Amygdala (tissue), 56 donors: ENCODE measurements around the gene RAB33B.
"Not testable (repeated sequence)": the region's sequence is repeated elsewhere in the genome, so short reads cannot be mapped to it uniquely, and the experiment has no call there.

ENCODE experiments used
- DNase-seq, 56 donors: peaks; one replicate each; lab custom pipeline; 2025; lab: John Stamatoyannopoulos, UW

RAB33B gene

DNA sequence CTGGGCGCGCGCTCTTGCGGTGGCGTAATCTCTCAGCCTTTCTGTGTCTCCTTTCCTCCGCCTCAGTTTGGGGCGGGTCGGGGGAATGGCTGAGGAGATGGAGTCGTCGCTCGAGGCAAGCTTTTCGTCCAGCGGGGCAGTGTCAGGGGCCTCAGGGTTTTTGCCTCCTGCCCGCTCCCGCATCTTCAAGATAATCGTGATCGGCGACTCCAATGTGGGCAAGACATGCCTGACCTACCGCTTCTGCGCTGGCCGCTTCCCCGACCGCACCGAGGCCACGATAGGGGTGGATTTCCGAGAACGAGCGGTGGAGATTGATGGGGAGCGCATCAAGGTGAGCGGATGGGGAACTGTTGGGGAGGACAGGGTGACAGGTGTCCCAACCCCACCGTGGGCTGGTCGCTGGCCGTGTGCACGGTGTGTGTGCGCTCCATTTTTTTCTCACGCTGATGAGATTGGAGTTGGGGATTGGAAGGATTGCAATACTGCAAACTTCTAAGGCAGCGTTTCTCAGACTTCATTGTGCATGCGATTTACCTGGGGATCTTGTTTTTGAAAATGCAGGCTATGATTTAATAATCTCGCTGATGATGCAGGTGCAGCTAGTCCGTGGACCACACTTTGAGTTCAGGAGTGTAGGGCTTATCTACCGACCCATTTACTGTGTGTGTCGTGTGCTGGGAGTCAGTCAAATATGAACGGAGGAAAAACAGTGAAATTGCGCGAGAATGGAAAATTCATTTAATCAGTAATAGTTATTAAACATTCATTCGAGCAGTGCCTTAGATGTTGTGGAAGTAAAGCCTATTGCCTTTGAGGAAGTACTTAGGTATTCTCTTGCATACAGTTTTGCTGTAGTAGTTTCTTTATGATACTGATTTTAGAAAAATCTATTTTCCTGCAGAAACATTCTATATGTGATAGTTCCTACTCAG, at the start of gene RAB33B:
Gene RAB33B, plus strand, starts transcription at position 11 of the 935 bp plus-strand sequence. Its CDS starts 75 bp downstream, at position 86.
- DNase-seq = peak in 4 of 56 donors; percentile 43 to 66 (median 53)

DNA sequence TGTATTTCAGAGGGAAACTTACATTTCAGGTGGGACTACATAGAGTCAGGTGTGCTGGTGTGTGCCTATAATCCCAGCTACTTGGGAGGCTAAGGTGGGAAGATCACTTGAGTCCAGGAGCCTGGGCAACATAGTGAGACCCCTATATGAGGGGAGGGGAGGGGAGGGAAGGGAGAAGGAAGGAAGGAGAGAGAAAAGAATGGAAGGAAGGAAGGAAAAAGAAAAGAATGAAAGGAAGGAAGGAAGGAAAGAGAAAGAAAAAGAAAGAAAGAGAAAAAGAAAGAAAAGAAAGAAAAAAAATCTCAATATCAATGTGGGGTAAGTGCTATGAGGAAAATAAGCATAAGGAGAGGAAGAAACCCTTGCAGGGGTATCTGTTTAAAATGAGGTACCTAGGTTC, 43.6 kb upstream of the RAB33B start:
- DNase-seq = no peak

DNA sequence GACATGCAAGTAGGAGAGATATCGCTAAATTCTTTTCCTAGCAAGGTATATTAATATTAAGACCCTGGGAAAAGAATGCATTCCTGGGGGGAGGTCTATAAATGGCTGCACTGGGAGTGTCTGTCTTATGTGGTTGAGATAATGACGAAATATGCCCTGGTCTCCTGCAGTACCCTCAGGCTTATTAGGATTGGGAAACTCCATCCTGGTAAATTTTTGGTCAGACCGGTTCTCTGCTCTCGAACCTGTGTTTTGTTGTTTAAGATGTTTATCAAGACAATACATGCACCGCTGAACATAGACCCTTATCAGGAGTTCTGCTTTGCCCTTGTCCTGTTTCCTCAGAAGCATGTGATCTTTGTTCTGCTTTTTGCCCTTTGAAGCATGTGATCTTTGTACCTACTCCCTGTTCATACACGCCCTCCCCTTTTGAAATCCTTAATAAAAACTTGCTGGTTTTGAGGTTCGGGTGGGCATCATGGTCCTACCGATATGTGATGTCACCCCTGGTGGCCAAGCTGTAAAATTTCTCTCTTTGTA, 39.2 kb upstream of the RAB33B start:
- not testable (repeated sequence) for DNase-seq

DNA sequence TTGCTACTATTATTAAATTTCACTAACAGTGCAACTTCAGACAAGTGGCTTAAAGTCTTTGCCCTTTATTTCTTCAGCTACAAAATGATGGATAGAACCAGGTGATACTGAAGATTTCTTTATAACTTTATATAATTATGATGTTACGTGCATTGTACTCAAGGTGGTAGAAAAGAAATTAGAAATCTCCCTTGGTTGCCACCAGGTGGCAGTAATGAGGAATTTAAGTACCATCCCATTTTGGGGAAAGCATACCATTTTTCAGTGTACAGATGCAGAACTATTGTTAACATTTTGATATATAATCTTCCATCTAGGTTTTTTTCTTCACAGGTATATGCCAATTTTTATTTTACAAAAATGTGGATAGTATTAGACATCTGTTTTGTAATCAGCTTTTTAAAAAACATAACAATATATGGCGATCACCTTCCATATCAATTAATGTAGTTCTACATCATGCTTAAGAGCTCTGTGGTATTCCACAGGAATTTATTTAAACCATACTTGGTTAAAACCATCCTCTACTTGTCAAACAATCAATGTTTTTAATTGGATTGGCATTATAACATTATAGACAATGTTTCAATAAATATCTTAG, 37.7 kb upstream of the RAB33B start:
- no peak for DNase-seq

DNA sequence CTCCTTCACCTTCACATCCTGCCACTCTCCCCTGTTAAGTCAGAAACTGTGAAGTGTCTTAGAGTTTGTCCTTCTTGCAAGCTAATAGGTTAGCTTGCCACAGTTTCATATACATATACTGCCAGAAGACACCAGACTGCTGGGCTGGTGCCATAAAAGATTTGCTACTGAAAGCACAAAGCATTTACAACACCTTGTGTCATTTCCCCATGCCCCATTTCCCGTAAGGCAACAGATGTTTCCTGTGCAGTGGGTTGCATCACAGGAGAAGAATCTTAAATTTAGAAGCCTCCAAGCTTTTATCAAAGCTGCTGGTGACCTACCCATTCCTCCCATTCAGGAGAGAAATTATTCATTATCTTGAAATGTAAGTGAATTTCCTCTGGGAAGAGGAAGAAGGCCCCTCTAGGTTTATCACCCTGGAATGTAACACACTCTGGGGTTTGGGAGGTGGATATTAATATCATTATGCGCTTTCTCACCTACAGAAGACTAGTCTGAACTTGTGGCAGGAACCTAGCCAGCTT, 34.5 kb upstream of the RAB33B start:
- DNase-seq = peak in 29 of 56 donors; percentile 2 to 65 (median 10)

DNA sequence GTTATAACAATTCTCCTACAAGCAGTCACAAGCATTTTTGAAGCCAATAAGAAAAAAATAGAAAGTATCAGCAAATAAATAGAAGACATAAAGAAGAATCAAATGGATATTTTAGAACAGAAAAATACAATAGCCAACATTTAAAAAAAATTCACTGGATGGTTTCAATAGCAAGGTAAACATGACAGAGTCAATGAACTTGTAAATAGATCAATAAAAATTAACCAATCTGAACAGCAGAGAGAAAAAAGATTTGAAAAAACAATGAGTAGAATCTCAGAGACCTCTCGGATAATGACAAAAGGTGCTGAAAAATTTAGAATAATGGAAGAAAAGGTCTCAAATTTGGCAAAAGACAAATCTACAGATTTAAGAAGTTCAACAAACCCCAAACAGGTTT, 33.3 kb upstream of the RAB33B start:
- no peak for DNase-seq

DNA sequence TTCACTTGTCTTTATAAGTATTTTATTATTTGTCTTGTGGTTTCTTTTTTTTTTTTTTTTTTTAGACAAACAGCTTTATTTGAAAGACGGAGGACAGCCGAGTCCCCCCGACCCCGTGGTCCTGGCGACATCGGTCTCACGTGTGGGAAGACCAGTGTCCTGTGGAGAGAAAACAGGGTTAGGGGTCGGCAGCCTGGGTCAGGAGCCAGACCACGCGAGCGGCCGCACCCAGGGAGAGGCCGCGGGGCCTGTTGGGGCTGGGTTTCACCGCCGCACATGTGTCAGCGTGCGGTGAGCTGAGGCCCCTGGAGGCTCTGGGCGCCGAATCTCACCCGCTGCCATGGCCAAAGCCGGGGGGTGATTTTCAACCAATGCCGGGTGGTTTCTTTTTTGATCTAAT, 17.8 kb upstream of the RAB33B start:
- DNase-seq = no peak

DNA sequence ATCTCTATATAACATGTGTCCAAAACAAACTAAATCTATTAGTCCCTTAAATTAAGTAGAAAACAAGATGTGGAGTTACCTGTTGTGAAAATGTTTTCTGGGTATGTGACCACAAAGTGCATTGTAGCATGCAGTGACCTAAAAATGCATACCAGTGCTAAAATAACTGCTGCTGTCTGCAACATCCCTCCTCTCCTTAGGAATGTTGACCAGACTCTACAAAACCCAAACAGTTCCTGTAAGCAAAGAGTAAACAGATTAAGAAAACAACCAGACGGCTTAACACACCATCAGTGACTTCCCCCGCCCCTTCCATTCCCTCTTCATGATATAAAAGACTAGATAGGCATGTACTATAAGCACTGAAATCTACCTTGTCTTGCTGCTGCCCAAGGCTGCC, 15.8 kb upstream of the RAB33B start:
- no peak for DNase-seq

DNA sequence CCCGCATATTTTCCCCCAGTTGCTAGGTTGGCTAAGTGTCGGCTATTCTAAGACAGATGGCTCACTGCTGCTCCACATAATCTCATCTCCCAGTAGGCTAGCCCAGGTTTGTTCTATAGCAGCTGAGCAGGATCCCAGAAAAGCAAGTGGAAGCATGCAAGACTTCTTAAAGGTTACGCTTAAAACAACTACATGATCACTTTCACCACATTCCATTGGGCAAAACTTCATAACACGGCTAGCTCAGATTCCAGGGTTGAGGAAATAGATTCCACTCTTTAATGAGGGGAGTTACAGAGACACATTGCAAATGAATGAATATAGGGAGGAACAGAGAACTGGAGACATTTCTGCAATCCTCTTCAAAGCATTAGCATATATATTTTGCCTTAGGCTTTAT, 12.9 kb upstream of the RAB33B start:
- no peak for DNase-seq

DNA sequence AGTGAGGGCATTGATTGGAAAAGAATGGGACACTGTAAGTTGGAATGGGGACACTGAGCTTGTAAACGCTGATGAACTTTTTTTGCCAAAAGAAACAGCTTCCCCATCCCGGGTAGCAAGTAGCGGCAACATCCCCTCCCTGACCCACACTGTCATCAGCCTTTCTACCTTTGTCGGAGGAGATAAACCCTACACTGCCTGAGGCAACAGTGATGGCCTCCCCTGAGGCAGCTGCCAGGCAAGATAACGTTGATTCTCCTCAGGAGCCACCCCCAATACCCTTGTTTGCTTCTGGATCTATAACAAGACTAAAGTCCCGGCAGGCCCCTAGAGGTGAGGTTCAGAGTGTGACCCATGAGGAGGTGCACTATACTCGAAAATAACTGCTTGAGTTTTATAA, 10.3 kb upstream of the RAB33B start:
- DNase-seq = no peak

DNA sequence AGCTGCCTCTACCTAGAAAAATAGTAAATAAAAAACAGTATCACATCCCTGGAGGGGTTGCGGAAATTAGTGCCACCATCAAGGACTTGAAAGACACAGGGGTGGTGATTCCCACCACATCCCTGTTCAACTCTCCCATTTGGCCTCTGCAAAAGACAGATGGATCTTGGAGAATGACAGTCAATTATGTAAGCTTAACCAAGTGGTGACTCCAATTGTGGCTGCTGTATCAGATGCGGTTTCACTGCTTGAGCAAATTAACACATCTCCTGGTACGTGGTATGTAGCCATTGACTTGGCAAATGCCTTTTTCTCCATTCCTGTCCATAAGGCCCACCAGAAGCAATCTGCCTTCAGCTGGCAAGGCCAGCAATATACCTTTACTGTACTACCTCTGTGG, 9.0 kb upstream of the RAB33B start:
- not testable (repeated sequence) for DNase-seq

DNA sequence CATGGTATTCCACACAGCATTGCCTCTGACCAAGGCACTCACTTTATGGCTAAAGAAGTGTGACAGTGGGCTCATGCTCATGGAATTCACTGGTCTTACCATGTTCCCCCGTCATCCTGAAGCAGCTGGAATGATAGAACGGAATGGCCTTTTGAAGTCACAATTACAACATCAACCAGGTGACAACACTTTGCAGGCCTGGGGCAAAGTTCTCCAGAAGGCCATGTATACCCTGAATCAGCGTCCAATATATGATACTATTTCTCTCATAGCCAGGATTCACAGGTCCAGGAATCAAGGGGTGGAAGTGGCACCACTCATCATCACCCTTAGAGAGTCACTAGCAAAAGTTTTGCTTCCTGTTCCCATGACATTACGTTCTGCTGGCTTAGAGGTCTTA, 6.8 kb upstream of the RAB33B start:
- not testable (repeated sequence) for DNase-seq

DNA sequence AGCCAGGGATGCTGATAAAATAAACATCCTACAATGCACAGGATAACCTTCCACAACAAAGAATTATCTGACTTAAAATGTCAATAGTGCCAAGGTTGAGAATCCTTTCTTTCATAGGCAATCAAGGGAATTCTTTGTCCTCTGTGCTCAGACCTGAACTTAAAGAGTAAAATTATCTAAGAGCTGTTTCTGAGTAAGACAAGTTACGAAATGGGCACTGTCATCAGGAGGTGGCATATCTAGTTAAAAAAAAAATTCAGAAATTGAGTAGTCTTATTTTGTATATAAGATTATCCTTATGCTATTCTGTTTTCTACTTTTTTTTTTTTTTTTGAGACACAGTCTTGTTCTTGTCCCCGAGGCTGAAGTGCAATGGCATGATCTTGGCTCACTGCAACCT, 3.3 kb upstream of the RAB33B start:
- no peak for DNase-seq

DNA sequence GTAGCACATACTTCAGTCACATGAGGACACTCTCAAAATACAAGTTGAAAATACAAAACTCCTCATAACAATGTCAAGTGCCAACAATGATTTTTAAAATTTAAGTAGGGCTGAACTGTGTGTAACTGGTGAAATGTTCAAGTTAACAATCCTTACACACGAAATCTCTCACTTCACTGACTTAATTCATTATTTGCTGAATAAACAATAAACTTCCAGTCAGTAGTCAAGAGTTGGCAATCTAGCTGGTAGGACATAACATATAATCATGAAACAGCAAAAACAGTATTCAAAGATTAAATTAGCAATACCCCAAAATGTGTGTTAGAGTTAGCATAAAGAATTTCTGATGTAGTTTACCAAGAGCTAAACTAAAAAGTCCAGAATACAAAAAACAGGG, 1.9 kb upstream of the RAB33B start:
- no peak for DNase-seq

DNA sequence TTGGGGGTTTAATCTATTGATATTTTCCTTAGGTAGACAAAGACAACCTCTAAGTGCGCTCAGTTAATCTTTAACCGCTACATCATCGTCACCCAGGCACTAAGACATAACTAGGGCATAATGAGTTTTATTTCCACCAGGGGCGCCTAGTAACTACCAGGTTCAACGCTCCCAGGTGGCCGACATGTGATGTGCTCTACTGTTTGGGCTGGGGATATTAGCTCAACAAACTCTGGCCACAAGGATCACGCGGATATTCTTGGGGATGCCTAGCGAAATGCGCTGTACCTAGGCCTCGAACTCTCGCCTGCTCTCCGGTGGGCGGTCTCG, 915 bp upstream of the RAB33B start:
- DNase-seq = no peak

DNA sequence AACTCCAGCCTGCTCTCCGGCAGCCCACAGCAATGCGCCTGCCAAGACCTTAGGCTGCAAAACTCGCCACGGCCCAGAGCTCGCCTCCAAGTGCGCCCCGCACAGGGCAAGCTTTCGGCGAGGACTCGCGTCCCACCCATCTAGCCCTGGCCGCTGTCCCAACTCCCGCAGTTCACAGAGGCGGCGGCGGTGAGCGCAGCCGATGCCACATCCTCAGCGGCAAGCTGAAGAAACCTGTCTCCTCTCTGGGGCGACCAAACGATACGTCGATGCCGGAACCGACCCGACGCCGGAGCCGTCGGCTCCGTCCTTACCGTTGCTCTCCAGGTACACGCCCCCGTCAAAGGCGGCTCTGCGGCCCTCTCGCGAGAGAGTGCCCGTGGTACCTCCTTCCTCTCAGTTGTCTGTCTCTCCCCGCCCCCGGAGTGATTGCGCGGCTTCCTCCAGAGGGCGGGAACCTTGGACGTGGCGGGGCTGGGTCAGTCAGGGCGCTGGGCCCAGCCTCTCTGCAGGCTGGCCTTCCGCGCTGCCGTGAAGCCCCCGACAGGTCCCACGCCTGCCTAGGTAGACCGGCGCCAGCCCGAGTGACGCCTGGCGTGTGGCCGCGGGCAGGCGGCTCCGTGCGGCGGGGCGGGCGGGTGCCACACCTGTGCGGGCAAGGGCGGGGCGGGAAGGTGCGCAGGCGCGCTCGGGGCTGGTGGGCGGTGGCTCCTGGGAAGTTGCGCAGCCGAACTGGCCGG, 380 bp upstream of the RAB33B start:
- peak; percentile 43 to 99 (median 91) for DNase-seq

DNA sequence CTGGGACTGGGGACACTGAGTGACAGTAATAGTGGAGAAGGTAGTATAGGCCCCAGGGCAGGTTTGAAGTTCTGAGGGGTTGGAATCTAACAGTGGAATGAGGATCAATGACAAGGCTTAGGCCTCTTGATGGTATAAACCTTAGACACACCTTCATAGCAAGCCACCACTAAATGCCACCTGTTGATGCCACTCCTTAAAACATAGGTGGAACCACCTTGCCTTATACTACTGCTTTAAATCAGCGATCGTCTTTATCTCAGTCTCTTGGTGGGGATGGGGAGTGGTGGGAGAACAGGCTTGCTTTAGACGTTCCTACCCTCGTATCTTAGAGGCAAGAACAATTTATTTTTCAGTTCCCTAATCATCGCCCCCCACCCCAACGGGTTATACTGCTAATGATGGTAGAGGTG, 1.2 kb downstream of the RAB33B start:
- peak in 1 of 56 donors; percentile 3 for DNase-seq

DNA sequence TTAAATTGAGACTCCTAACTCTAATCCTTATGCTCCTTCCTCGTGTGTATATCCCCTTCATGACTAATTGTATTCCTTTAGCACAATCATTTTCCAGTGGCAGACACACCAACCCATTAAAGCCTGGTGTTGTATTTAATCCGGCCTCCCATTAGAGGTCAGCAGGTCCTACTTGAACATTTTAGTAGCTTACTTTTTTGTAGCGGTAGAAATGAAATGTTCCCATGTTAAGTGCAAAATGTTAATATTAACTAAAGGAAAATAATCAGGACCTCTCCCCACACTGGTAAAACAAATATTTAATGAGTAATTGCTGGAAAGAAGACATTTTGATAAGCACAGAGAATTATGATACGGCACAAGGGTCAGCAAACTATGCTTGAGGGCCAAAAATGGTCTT, 3.4 kb downstream of the RAB33B start:
- no peak for DNase-seq

DNA sequence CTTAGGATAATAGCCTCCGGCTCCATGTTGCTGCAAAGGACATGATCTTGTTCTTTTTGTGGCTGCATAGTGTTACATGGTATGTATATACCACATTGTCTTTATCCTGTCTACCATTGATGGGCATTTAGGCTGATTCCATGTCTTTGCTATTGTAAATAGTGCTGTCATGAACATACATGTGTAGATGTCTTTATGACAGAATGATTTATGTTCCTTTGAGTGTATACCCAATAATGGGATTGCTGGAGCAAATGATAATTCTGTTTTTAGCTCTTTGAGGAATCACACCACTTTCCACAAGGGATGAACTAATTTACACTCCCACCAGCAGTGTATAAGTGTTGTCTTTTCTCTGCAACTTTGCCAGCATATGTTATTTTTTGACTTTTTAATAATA, 4.6 kb downstream of the RAB33B start:
- DNase-seq = no peak

DNA sequence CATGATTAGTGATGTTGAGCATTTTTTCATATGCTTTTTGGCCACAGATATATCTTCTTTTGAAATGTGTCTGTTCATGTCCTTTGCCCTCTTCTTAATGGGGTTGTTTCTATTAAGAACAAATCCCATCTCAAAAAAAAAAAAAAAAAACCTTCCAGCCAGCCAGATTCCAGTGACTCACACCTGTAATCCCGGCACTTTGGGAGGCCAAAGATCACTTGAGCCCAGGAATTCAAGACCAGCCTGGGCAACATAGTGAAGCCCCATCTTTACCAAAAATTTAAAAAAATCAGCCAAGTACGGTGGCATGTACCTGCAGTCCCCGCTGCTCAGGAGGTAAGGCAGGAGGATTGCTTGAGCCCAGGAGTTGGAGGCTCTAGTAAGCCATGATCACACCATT, 5.1 kb downstream of the RAB33B start:
- no peak for DNase-seq

DNA sequence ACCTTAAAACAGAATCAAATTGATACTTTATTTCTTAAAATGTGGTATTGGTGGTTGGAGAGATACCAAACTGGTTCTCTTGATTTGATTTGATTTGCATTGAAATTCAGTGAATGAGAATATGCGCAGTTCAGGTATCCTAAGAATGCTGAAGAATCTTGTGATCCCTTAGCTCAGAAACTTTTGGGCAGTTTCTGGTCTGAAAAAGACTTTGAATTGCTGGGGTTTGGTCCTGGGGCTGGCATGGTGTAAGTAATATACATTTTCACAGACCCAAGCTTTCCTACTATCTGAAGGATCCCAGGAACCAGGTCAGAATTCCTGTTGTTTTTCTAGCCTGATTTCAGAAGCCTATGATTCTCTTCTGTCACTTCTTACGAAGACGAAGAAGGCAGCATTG, 6.6 kb downstream of the RAB33B start:
- DNase-seq = no peak
